ENCODE measurements around the gene CCDC27.

DNA sequence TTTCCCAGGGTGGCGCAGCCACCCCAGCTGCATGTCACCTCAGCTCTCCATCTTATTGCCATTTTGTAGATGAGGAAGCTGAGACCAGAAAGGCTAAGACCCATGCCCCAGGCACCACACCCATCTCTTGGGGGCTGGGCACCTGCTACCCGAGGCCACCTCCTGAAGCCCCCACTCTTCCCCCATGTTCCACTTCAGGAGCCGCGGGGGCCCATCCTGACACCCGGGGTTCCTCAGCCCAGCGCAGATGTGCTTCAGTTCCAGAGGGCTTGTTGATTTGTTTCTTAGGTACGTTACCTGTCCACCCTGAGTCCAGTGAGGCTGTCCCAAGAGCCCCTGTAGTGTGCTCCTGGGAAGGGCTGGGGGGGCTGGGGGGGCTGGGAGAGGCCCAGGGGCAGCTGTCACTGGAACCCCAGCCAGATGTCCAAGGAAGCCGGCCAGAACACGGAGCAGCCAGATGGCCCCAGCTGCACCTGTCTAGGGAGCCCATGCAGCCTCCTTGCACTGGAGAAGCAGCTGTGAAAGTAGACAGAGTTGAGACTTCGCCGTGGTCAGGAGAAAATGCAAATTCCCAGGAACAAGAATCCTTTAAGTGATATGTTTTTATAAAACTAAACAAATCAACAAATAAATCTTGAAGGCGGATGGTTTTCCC, 17.1 kb upstream of the CCDC27 start:
- TF ChIP-seq, protein P1, sequence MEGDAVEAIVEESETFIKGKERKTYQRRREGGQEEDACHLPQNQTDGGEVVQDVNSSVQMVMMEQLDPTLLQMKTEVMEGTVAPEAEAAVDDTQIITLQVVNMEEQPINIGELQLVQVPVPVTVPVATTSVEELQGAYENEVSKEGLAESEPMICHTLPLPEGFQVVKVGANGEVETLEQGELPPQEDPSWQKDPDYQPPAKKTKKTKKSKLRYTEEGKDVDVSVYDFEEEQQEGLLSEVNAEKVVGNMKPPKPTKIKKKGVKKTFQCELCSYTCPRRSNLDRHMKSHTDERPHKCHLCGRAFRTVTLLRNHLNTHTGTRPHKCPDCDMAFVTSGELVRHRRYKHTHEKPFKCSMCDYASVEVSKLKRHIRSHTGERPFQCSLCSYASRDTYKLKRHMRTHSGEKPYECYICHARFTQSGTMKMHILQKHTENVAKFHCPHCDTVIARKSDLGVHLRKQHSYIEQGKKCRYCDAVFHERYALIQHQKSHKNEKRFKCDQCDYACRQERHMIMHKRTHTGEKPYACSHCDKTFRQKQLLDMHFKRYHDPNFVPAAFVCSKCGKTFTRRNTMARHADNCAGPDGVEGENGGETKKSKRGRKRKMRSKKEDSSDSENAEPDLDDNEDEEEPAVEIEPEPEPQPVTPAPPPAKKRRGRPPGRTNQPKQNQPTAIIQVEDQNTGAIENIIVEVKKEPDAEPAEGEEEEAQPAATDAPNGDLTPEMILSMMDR (IDR thresholded peaks at IDR 0.05) = no peak
- no peak for TF ChIP-seq POLR2A (IDR thresholded peaks at IDR 0.05)
